ENCODE results near the gene PPP1R12B. TPM values are rescaled to one million over a fixed set of nuclear protein-coding genes. Genes with fewer than 3 reads are reported as not detected.
A peak's percentile ranks its signal among the peaks of the same experiment; 100 is the strongest.

Gene PPP1R12B
- total RNA-seq, 1 donor = 21.6 TPM

- H3K4me3 ChIP-seq (ENCODE audit: low read depth, low read length) = no peak overlapping the region
- DNase-seq (ENCODE audit: low read depth) = no peak
- no peak for TF ChIP-seq CTCF (IDR thresholded peaks at IDR 0.05; ENCODE audit: insufficient read depth, low read depth, low read length)
Observed at GRCh38 chr1:202320081-202320405, 28.5 kb upstream of the PPP1R12B start.

- DNase-seq (ENCODE audit: low read depth) = no peak
- no peak for TF ChIP-seq CTCF (IDR thresholded peaks at IDR 0.05; ENCODE audit: insufficient read depth, low read depth, low read length)
- no peak overlapping the region for H3K4me3 ChIP-seq (ENCODE audit: low read depth, low read length)
Observed at GRCh38 chr1:202323731-202324130, 24.8 kb upstream of the PPP1R12B start.

DNA sequence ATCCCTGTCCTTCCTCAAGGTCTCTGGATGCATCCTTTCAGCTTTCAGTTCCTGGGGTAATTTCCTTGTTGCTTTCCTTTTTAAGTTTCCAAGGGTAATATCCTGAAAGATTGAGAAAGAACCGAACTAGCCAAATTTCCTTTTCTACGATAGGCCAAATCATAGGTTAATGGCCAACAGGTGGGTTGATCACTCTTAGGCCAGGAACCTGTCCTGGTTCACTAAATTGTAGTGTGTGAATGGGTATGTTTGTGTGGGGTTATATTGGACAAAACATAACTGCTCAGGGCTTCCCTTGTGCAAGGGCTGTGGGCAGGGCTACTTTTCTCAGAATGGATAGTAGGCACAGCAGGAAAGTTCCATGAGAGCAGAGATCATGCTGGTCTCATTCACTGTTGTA lies 23.9 kb upstream of the PPP1R12B start:
- DNase-seq (ENCODE audit: low read depth) = no peak
- TF ChIP-seq CTCF (IDR thresholded peaks at IDR 0.05; ENCODE audit: insufficient read depth, low read depth, low read length) = no peak
- H3K4me3 ChIP-seq (ENCODE audit: low read depth, low read length) = no peak overlapping the region

GRCh38 chr1:202329891-202330290 lies 18.6 kb upstream of the PPP1R12B start:
- no peak for DNase-seq (ENCODE audit: low read depth)
- H3K4me3 ChIP-seq (ENCODE audit: low read depth, low read length) = no peak overlapping the region
- TF ChIP-seq CTCF (IDR thresholded peaks at IDR 0.05; ENCODE audit: insufficient read depth, low read depth, low read length) = no peak

DNA sequence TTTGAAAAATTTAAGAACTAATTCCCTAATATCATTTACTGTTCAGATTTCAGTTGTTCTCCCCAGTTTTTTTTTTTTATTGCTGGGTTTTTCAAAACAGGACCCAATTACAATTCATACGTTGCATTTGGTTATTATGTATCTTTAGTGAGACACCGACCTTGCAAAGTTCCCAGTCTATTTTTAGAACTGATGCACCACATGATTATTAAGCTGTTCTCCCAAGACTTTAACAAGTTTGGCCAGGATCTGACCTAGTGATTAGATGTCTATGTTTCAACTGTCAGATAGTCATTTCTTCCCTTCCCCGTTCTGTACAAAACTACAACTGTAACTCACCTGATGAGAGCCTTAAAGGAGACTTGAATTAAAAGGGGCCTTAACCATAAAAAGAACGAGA lies 14.6 kb upstream of the PPP1R12B start:
- DNase-seq (ENCODE audit: low read depth) = no peak
- H3K4me3 ChIP-seq (ENCODE audit: low read depth, low read length) = no peak overlapping the region
- TF ChIP-seq CTCF (IDR thresholded peaks at IDR 0.05; ENCODE audit: insufficient read depth, low read depth, low read length) = no peak

GRCh38 chr1:202343652-202344349 lies 4.7 kb upstream of the PPP1R12B start:
- peak; percentile 75 for TF ChIP-seq CTCF (IDR thresholded peaks at IDR 0.05; ENCODE audit: insufficient read depth, low read depth, low read length)
- no peak overlapping the region for H3K4me3 ChIP-seq (ENCODE audit: low read depth, low read length)
- peak; percentile 47 for DNase-seq (ENCODE audit: low read depth)

GRCh38 chr1:202348005-202348508 lies 442 bp upstream of the PPP1R12B start:
- no peak for TF ChIP-seq CTCF (IDR thresholded peaks at IDR 0.05; ENCODE audit: insufficient read depth, low read depth, low read length)
- DNase-seq (ENCODE audit: low read depth) = no peak
- H3K4me3 ChIP-seq (ENCODE audit: low read depth, low read length) = no peak overlapping the region

Data from fibroblast of villous mesenchyme (primary cell).